Ishikawa (cell line): ENCODE data around the gene GRIK4.

Source experiments
- CEBPB ChIP-seq: IDR thresholded peaks from 2 replicates; pipeline ENCODE4 v1.6.1; 2012
- EP300 ChIP-seq: IDR thresholded peaks from 2 replicates; pipeline ENCODE4 v1.6.1; 2012; ENCODE audit warnings: borderline replicate concordance
- FOXM1 ChIP-seq: IDR thresholded peaks from 2 replicates; pipeline ENCODE4 v1.6.1; 2012; ENCODE audit warnings: low read depth, borderline replicate concordance
- MAX ChIP-seq: IDR thresholded peaks from 2 replicates; pipeline ENCODE4 v1.6.1; 2012
- NFIC ChIP-seq: IDR thresholded peaks from 2 replicates; pipeline ENCODE4 v1.6.1; 2012
- RAD21 ChIP-seq: IDR thresholded peaks from 2 replicates; pipeline ENCODE4 v1.6.1; 2012; ENCODE audit warnings: low read depth
- TAF1 ChIP-seq: IDR thresholded peaks from 2 replicates; pipeline ENCODE4 v1.6.1; 2012; ENCODE audit warnings: low read depth, mild to moderate bottlenecking
- USF1 ChIP-seq: IDR thresholded peaks from 2 replicates; pipeline ENCODE4 v1.6.1; 2012
- ZBTB7A ChIP-seq: IDR thresholded peaks from 2 replicates; pipeline ENCODE4 v1.6.1; 2012; ENCODE audit warnings: low read depth
- TF ChIP-seq, protein P1 (sequence below): IDR thresholded peaks from 2 replicates; pipeline ENCODE4 v1.6.1; 2012; ENCODE audit warnings: low read depth, mild to moderate bottlenecking

DNA sequence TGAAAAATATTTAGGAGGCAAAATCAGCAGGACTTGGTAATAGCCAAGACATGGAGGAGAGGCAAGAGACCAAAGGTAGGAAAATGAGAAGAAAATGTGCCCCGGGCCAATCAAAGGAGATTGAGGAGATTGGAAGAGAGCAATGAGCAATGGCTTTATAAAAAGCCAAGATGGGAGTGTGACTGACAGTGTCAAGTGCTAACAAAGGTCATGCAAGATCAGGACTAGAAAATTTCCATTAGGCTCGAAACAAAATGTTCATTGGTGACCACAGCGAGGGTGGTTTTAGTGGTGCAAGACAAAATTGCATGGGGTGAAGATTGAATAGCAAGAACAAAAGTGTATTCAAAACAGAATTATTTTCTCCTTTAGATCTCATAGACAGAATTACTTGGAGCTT, 467.2 kb downstream of the GRIK4 start:
- TF ChIP-seq FOXM1 (no peak), NFIC (no peak), ZBTB7A (no peak), TAF1 (no peak), CEBPB (no peak), EP300 (no peak), MAX (no peak), USF1 (no peak), RAD21 (no peak)
- TF ChIP-seq, protein P1, sequence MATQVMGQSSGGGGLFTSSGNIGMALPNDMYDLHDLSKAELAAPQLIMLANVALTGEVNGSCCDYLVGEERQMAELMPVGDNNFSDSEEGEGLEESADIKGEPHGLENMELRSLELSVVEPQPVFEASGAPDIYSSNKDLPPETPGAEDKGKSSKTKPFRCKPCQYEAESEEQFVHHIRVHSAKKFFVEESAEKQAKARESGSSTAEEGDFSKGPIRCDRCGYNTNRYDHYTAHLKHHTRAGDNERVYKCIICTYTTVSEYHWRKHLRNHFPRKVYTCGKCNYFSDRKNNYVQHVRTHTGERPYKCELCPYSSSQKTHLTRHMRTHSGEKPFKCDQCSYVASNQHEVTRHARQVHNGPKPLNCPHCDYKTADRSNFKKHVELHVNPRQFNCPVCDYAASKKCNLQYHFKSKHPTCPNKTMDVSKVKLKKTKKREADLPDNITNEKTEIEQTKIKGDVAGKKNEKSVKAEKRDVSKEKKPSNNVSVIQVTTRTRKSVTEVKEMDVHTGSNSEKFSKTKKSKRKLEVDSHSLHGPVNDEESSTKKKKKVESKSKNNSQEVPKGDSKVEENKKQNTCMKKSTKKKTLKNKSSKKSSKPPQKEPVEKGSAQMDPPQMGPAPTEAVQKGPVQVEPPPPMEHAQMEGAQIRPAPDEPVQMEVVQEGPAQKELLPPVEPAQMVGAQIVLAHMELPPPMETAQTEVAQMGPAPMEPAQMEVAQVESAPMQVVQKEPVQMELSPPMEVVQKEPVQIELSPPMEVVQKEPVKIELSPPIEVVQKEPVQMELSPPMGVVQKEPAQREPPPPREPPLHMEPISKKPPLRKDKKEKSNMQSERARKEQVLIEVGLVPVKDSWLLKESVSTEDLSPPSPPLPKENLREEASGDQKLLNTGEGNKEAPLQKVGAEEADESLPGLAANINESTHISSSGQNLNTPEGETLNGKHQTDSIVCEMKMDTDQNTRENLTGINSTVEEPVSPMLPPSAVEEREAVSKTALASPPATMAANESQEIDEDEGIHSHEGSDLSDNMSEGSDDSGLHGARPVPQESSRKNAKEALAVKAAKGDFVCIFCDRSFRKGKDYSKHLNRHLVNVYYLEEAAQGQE: no peak
